ENCODE results near the gene APBB2.

GRCh38 chr4:41227902-41228301 lies 13.6 kb upstream of the APBB2 start:
- TF ChIP-seq POLR2A (IDR thresholded peaks at IDR 0.05) (no peak), CTCF (IDR thresholded peaks at IDR 0.05) (no peak)
